K562 (cell line): Measurements from ENCODE around the gene AP4S1.

Source experiments
- ARID4B ChIP-seq: sonication (generic); formaldehyde crosslinking; IDR thresholded peaks from 2 replicates; pipeline ENCODE4 v1.8.0; 2022; ENCODE audit warnings: mild to moderate bottlenecking, missing genetic modification reagents
- SMARCA4 ChIP-seq: fragments of 450-650 bp; IDR thresholded peaks from 2 replicates; pipeline ENCODE4 v1.6.1; 2016
- ZNF121 ChIP-seq: sonication (generic); formaldehyde crosslinking; conservative IDR thresholded peaks from 2 replicates; pipeline ENCODE4 v1.8.0; 2022; ENCODE audit warnings: missing genetic modification reagents

GRCh38 chr14:31010935-31011334 is 14.5 kb upstream of the AP4S1 start:
- TF ChIP-seq ARID4B (CRISPR knock-in tag): no peak
- TF ChIP-seq SMARCA4: no peak
- no peak for TF ChIP-seq ZNF121 (CRISPR knock-in tag)
